ENCODE measurements around the gene PTPRG. TPM values are rescaled to one million over a fixed set of nuclear protein-coding genes. Genes with fewer than 3 reads are reported as not detected.

The PTPRG gene
- total and polyA plus RNA-seq, 10 of the 15 experiments (the other 5 are each of a cell fraction or from before 2014, with no cell fraction given): 0.29 to 20.7 (median 1.4) TPM

DNA sequence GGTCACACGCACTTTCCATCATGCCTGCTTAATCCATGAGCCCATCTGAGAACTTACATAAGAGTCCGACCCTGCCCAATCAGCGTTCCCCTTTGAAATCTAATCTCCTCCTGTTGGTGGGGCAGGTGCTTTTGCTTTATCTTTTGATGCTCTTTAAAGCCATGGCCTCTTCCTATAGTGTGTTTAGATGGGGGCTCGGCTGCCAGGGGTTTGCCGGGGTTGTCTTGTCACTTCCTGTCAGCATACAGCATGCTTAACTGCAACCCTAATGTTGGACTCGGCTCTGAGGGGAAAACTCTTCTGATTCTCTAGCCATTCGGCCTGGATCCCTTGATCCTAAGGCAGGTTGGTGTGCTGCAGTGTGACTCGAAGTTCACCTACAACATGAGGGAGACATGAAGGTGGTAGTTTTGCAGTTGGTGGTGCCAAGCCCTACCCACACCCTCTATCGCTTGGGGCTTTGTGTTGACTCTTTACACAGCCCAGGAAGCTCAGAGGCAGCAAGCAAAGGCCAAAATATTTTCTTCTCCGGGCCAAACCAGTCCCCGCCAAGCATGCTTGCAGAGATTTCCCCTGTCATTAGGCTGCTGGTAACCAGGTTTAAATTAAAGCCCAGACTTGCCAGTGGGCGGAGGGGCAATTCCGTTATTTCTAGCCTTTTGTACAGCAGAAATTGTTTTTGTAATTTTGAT, 593.2 kb downstream of the PTPRG start:
- H3K27ac ChIP-seq (ENCODE audit: control insufficient read depth, insufficient read depth): no peak overlapping the region
- BruUV-seq (replicated peaks): no TSS peak

More for the DNA sequence above, 593.2 kb downstream of the PTPRG start:
- FAIRE-seq (no peak), ATAC-seq (peak; percentile 28), DNase-seq (ENCODE audit: low read depth, low spot score) (no peak)
- POLR2A ChIA-PET: no interaction called here
- Histone ChIP-seq H3K36me3 (ENCODE audit: control insufficient read depth in 2 of 2, insufficient read depth in 2 of 2, low read length in 1 of 2) (no peaks in the 10 kb centered on the region), H3K4me3 (no peak overlapping the region), H3K9ac (ENCODE audit: control insufficient read depth, insufficient read depth, low read length) (no peak overlapping the region), H3K4me2 (ENCODE audit: control insufficient read depth, insufficient read depth) (no peak overlapping the region), H3K9me3 (replicated peaks; ENCODE audit: control insufficient read depth, insufficient read depth, low read length) (no peaks in the 10 kb centered on the region), H4K20me1 (ENCODE audit: control insufficient read depth, insufficient read depth) (no peaks in the 10 kb centered on the region), H2AFZ (ENCODE audit: control insufficient read depth, low read depth, low read length) (no peak overlapping the region), H3K27me3 (replicated peaks in 1 of 2; ENCODE audit: control insufficient read depth in 2 of 2, insufficient read depth in 2 of 2, low read length in 1 of 2) (no peaks in the 10 kb centered on the region), H3K79me2 (ENCODE audit: control insufficient read depth, insufficient read depth, low read length) (no peaks in the 10 kb centered on the region), H3K4me1 (ENCODE audit: control insufficient read depth, insufficient read depth, low read length) (no peaks in the 10 kb centered on the region)
- in situ Hi-C loops (cut with MboI) (no loop called here), intact Hi-C loops (cut with micrococcal nuclease; ENCODE audit: unreplicated experiment) (no loop called here)
- SMC1A ChIA-PET (ENCODE audit: uncharacterized antibody, unreplicated experiment): interaction anchor here (0.8 to 1.2 kb wide), 2 partner anchors 11 to 29 kb away, joined by 3 read pairs; no protein-coding TSS in a partner anchor
- CTCF ChIA-PET: interaction anchor here (1.1 kb wide), 1 partner anchor 15 kb away, joined by 4 read pairs; no protein-coding TSS in a partner anchor
- WGBS (ENCODE audit: insufficient coverage, insufficient replicate concordance, low lambda C conversion rate, missing lambda C conversion rate): 31% methylated on average over 13 of the region's 13 CpGs
- RAD21 ChIA-PET (ENCODE audit: unreplicated experiment): no interaction called here
- TF ChIP-seq JUND (IDR thresholded peaks at IDR 0.05; ENCODE audit: low read depth, low read length) (no peak), PML (IDR thresholded peaks at IDR 0.05; ENCODE audit: low read length) (no peak), SMAD5 (IDR thresholded peaks at IDR 0.05; ENCODE audit: low read depth) (no peak), ZNF384 (IDR thresholded peaks at IDR 0.05; ENCODE audit: borderline replicate concordance, low read depth, low read length) (no peak), MEF2A (IDR thresholded peaks at IDR 0.05; ENCODE audit: insufficient read depth, low read depth, low read length) (no peak), POLR2A (IDR thresholded peaks at IDR 0.05; ENCODE audit: low read depth, low read length) (no peak), POU2F2 (IDR thresholded peaks at IDR 0.05; ENCODE audit: borderline replicate concordance, low read depth, low read length) (no peak)
- TF ChIP-seq, protein P1, sequence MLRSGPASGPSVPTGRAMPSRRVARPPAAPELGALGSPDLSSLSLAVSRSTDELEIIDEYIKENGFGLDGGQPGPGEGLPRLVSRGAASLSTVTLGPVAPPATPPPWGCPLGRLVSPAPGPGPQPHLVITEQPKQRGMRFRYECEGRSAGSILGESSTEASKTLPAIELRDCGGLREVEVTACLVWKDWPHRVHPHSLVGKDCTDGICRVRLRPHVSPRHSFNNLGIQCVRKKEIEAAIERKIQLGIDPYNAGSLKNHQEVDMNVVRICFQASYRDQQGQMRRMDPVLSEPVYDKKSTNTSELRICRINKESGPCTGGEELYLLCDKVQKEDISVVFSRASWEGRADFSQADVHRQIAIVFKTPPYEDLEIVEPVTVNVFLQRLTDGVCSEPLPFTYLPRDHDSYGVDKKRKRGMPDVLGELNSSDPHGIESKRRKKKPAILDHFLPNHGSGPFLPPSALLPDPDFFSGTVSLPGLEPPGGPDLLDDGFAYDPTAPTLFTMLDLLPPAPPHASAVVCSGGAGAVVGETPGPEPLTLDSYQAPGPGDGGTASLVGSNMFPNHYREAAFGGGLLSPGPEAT (IDR thresholded peaks at IDR 0.05; ENCODE audit: low read depth): no peak
- TF ChIP-seq, protein P2, sequence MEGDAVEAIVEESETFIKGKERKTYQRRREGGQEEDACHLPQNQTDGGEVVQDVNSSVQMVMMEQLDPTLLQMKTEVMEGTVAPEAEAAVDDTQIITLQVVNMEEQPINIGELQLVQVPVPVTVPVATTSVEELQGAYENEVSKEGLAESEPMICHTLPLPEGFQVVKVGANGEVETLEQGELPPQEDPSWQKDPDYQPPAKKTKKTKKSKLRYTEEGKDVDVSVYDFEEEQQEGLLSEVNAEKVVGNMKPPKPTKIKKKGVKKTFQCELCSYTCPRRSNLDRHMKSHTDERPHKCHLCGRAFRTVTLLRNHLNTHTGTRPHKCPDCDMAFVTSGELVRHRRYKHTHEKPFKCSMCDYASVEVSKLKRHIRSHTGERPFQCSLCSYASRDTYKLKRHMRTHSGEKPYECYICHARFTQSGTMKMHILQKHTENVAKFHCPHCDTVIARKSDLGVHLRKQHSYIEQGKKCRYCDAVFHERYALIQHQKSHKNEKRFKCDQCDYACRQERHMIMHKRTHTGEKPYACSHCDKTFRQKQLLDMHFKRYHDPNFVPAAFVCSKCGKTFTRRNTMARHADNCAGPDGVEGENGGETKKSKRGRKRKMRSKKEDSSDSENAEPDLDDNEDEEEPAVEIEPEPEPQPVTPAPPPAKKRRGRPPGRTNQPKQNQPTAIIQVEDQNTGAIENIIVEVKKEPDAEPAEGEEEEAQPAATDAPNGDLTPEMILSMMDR (IDR thresholded peaks at IDR 0.05 in 2 of 3, conservative IDR thresholded peaks at IDR 0.05 in 1 of 3; ENCODE audit: control insufficient read depth in 2 of 3, extremely low read depth in 1 of 3, insufficient read depth in 1 of 3, low read depth in 3 of 3, low read length in 3 of 3): no peak
